ENCODE measurements around the gene ME3.

GRCh38 chr11:86476109-86476861, 196.1 kb downstream of the ME3 start:
- no peak for TF ChIP-seq CTCF (conservative IDR thresholded peaks at IDR 0.05; ENCODE audit: low read length)
- TF ChIP-seq EZH2phosphoT487 (IDR thresholded peaks at IDR 0.05; ENCODE audit: borderline replicate concordance, low read depth, low read length) = no peak
